ENCODE results near the gene ZBTB8B. TPM values are rescaled to one million over a fixed set of nuclear protein-coding genes. Genes with fewer than 3 reads are reported as not detected.

ZBTB8B gene
- total and polyA plus RNA-seq, 9 donors: under 0.01 to 0.18 (median 0.10) TPM

GRCh38 chr1:32466761-32467160 is 1.9 kb downstream of the ZBTB8B start:
- H3K27me3 ChIP-seq: no peaks in the 10 kb centered on the region
- 92 to 97% (median 93%) methylated on average over 4 of the region's 4 CpGs for WGBS, 3 donors
- no peak overlapping the region for H3K4me3 ChIP-seq
- no peak for DNase-seq
- peaks cover 8% of the 10 kb centered on the region for H3K4me1 ChIP-seq (ENCODE audit: insufficient read depth)
- intact Hi-C loops (cut with DNase I): no loop called here
- no peaks in the 10 kb centered on the region for H3K9me3 ChIP-seq
- TF ChIP-seq POLR2A (IDR thresholded peaks at IDR 0.05): no peak
- TF ChIP-seq CTCF (IDR thresholded peaks at IDR 0.05): no peak
- no peaks in the 10 kb centered on the region for H3K36me3 ChIP-seq
- no peak overlapping the region for H3K27ac ChIP-seq

DNA sequence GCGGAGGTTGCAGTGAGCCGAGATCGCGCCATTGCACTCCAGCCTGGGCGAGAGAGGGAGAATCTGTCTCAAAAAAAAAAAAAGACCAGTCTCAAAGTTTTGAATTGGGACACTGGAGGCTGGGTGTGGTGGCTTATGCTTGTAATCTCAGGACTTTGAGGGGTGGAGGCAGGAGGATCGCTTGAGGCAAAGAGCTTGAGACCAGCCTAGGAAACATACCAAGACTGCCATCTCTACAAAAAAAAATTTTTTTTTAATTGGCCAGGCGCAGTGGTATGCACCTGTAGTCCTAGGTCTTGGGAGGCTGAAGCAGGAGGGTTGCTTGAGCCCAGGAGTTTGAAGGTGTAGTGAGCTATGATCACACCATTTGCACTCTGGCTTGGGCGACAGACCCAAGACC is 3.9 kb downstream of the ZBTB8B start:
- Histone ChIP-seq H3K4me3 (no peak overlapping the region), H3K4me1 (ENCODE audit: insufficient read depth) (peaks cover 8% of the 10 kb centered on the region), H3K27ac (no peak overlapping the region), H3K9me3 (no peaks in the 10 kb centered on the region), H3K36me3 (no peaks in the 10 kb centered on the region), H3K27me3 (no peaks in the 10 kb centered on the region)
- TF ChIP-seq POLR2A (IDR thresholded peaks at IDR 0.05): no peak
- no peak for TF ChIP-seq EP300 (IDR thresholded peaks at IDR 0.05)
- no peak for TF ChIP-seq CTCF (IDR thresholded peaks at IDR 0.05)
- WGBS, 3 donors: 92 to 96% (median 94%) methylated on average over 8 of the region's 8 CpGs
- intact Hi-C loops (cut with DNase I): no loop called here
- DNase-seq: no peak

- intact Hi-C loops (cut with DNase I): no loop called here
- H3K27me3 ChIP-seq: no peaks in the 10 kb centered on the region
- H3K4me3 ChIP-seq: no peak overlapping the region
- TF ChIP-seq POLR2A (IDR thresholded peaks at IDR 0.05) (no peak), EP300 (IDR thresholded peaks at IDR 0.05) (no peak), CTCF (IDR thresholded peaks at IDR 0.05) (no peak)
- H3K9me3 ChIP-seq: no peaks in the 10 kb centered on the region
- 72 to 84% (median 78%) methylated on average over 11 of the region's 11 CpGs for WGBS, 3 donors
- H3K36me3 ChIP-seq: no peaks in the 10 kb centered on the region
- no peak for DNase-seq
- H3K27ac ChIP-seq: no peak overlapping the region
- peaks cover 2% of the 10 kb centered on the region for H3K4me1 ChIP-seq (ENCODE audit: insufficient read depth)
These were observed 5.6 kb downstream of the ZBTB8B start for GRCh38 chr1:32470431-32470830.

- no peak overlapping the region for H3K4me3 ChIP-seq
- TF ChIP-seq CTCF (IDR thresholded peaks at IDR 0.05) (no peak), POLR2A (IDR thresholded peaks at IDR 0.05) (no peak), EP300 (IDR thresholded peaks at IDR 0.05) (no peak)
- no peaks in the 10 kb centered on the region for H3K27me3 ChIP-seq
These were observed 6.3 kb downstream of the ZBTB8B start for GRCh38 chr1:32470991-32471694.

More at GRCh38 chr1:32470991-32471694, 6.3 kb downstream of the ZBTB8B start:
- no peak for DNase-seq
- intact Hi-C loops (cut with DNase I): no loop called here
- 78 to 85% (median 82%) methylated on average over 28 of the region's 28 CpGs for WGBS, 3 donors
- H3K4me1 ChIP-seq (ENCODE audit: insufficient read depth): no peaks in the 10 kb centered on the region
- H3K36me3 ChIP-seq: no peaks in the 10 kb centered on the region
- no peak overlapping the region for H3K27ac ChIP-seq
- no peaks in the 10 kb centered on the region for H3K9me3 ChIP-seq
